BE2C (cell line): ENCODE results near the gene CA11.
"Not testable (repeated sequence)": the region's sequence is repeated elsewhere in the genome, so short reads cannot be mapped to it uniquely, and the experiment has no call there.

Source experiments
- DNase-seq: peaks from one replicate; pipeline ENCODE4 v3.0.0-alpha.2; 2020
- H3K27me3 ChIP-seq: fragments of 250-450 bp; sonication (Bioruptor Pico); 2 replicates; pipeline ENCODE4 v1.5.1; 2020; ENCODE audit warnings: mild to moderate bottlenecking
- H3K36me3 ChIP-seq: fragments of 250-450 bp; sonication (Bioruptor Pico); 2 replicates; pipeline ENCODE4 v1.5.1; 2020; ENCODE audit warnings: mild to moderate bottlenecking
- H3K4me1 ChIP-seq: fragments of 250-450 bp; sonication (Bioruptor Pico); 2 replicates; pipeline ENCODE4 v1.5.1; 2020
- H3K4me3 ChIP-seq: 2 replicates; pipeline ENCODE4 v1.5.1; 2011; ENCODE audit warnings: low read depth, low read length
- H3K9me3 ChIP-seq: fragments of 250-450 bp; sonication (Bioruptor Pico); 2 replicates; pipeline ENCODE4 v1.5.1; 2020
- CTCF ChIP-seq: IDR thresholded peaks from 2 replicates; pipeline ENCODE4 v1.5.1; 2012; ENCODE audit warnings: mild to moderate bottlenecking, low read depth, low read length

The CA11 gene

GRCh38 chr19:48633148-48634035 lies 12.6 kb downstream of the CA11 start:
- no peak for TF ChIP-seq CTCF
- Histone ChIP-seq H3K4me3 (peak overlapping the region; percentile 45; the same call in 1 of the 2 replicates), H3K36me3 (no peaks in the 10 kb centered on the region), H3K27me3 (no peaks in the 10 kb centered on the region), H3K9me3 (no peaks in the 10 kb centered on the region), H3K4me1 (peaks cover 23% of the 10 kb centered on the region)
- no peak for DNase-seq

- H3K4me3 ChIP-seq = no peak overlapping the region
- no peaks in the 10 kb centered on the region for H3K36me3 ChIP-seq
- DNase-seq = no peak
- no peaks in the 10 kb centered on the region for H3K27me3 ChIP-seq
- H3K4me1 ChIP-seq = peaks cover 21% of the 10 kb centered on the region
- H3K9me3 ChIP-seq = no peaks in the 10 kb centered on the region
- no peak for TF ChIP-seq CTCF
These were observed 13.3 kb downstream of the CA11 start for GRCh38 chr19:48632692-48633147.

- not testable (repeated sequence) for H3K27me3 ChIP-seq, H3K9me3 ChIP-seq, H3K4me3 ChIP-seq, H3K36me3 ChIP-seq, DNase-seq
- peaks cover 21% of the 10 kb centered on the region for H3K4me1 ChIP-seq
These were observed 13.7 kb downstream of the CA11 start for GRCh38 chr19:48632286-48632685.

- TF ChIP-seq CTCF = no peak
- no peak for DNase-seq
These were observed 14.8 kb downstream of the CA11 start for GRCh38 chr19:48631225-48631624.

GRCh38 chr19:48630296-48631063 lies 15.5 kb downstream of the CA11 start:
- Histone ChIP-seq H3K36me3 (no peaks in the 10 kb centered on the region), H3K4me1 (peaks cover 21% of the 10 kb centered on the region), H3K9me3 (no peaks in the 10 kb centered on the region), H3K4me3 (peak overlapping the region; percentile 59), H3K27me3 (no peaks in the 10 kb centered on the region)
- peak; percentile 79 for DNase-seq
- peak; percentile 42 for TF ChIP-seq CTCF

More at GRCh38 chr19:48631225-48631624, 14.8 kb downstream of the CA11 start:
- Histone ChIP-seq H3K27me3 (no peaks in the 10 kb centered on the region), H3K36me3 (no peaks in the 10 kb centered on the region), H3K4me1 (peaks cover 21% of the 10 kb centered on the region), H3K4me3 (peak overlapping the region; percentile 59), H3K9me3 (no peaks in the 10 kb centered on the region)

GRCh38 chr19:48629599-48630295 lies 16.2 kb downstream of the CA11 start:
- peak; percentile 91 for DNase-seq
- peaks cover 17% of the 10 kb centered on the region for H3K4me1 ChIP-seq
- no peaks in the 10 kb centered on the region for H3K27me3 ChIP-seq
- TF ChIP-seq CTCF = no peak
- H3K36me3 ChIP-seq = no peaks in the 10 kb centered on the region
- H3K4me3 ChIP-seq = peak overlapping the region; percentile 59
- no peaks in the 10 kb centered on the region for H3K9me3 ChIP-seq
